Pancreas (tissue), 10 donors: Measurements from ENCODE around the gene RERE. TPM values are rescaled to one million over a fixed set of nuclear protein-coding genes. Genes with fewer than 3 reads are reported as not detected.

Source experiments
- ATAC-seq, 4 donors: fragments of 200-7000 bp; cut with Tn5 transposase; one replicate each; pipeline versions ENCODE4 v1.8.0 to v1.9.1; 2020; ENCODE audit warnings: mild to moderate bottlenecking in 4 of 4, moderate library complexity in 4 of 4
- DNase-seq, 6 donors: peaks; one replicate each; pipeline ENCODE4 v3.0.0-alpha.2; 2020
- FAIRE-seq: peaks from 2 replicates; lab custom pipeline; 2012; peaks lifted over from hg19 to GRCh38; lab: Jason Lieb, UNC
- H3K27ac ChIP-seq, 4 donors: fragments of 200-600 bp; sonication (generic); 1 replicate in 3 of 4; 2 replicates in 1 of 4; pipeline versions ENCODE4 v1.5.0 to v1.8.0; 2020
- H3K27me3 ChIP-seq, 4 donors: fragments of 200-600 bp; one replicate each; pipeline ENCODE4 v1.8.0; 2021
- H3K36me3 ChIP-seq, 3 donors: fragments of 200-600 bp; sonication (generic) in 1 of 3; one replicate each; pipeline versions ENCODE4 v1.5.0 to v1.8.0; 2020 to 2021
- H3K4me1 ChIP-seq, 3 donors: fragments of 200-600 bp; one replicate each; pipeline ENCODE4 v1.8.0; 2021
- H3K4me3 ChIP-seq, 4 donors: fragments of 200-600 bp; sonication (generic) in 2 of 4; one replicate each; pipeline versions ENCODE4 v1.5.0 to v1.8.0; 2020 to 2021
- H3K9me3 ChIP-seq, 4 donors: fragments of 200-600 bp; one replicate each; pipeline ENCODE4 v1.8.0; 2021
- WGBS, 2 donors: extraction: QIAGEN DNeasy Blood & Tissue Kit; methylation state at CpG; one replicate each; pipeline ENCODE4 v1.1.7; 2013; 5-methylcytosine and 5-hydroxymethylcytosine counted together
- intact Hi-C, 3 donors: fragments of 100-400 bp; cut with DNase I; formaldehyde crosslinking; loops; one replicate each; pipeline versions ENCODE4 v1.11.1 to v1.14.2; 2022
- polyA plus RNA-seq, 2 donors: library from polyadenylated mRNA; stranded (reverse); fragments of 200-250 nt; gene quantifications; one replicate each; pipeline ENCODE4 v1.2.3, GENCODE V29; 2013
- total RNA-seq, 6 donors: library from RNA; stranded (reverse); fragmentation: NEBNext Ultra II Directional in 4 of 6; extraction: Animal tissue kit (Norgen Biotek cat#: 25700) in 4 of 6; gene quantifications; one replicate each; pipeline versions ENCODE4 v1.2.1 to v1.2.4, GENCODE V29; 2021 to 2023
- TF ChIP-seq, protein P1 (sequence below), 4 donors: fragments of 200-600 bp; sonication (generic) in 3 of 4; IDR thresholded peaks; one replicate each; pipeline versions ENCODE4 v1.5.0 to v1.8.0; 2021; ENCODE audit warnings: antibody characterized with exemption in 4 of 4
- donor health status: healthy with polysubstance abuse.
- donor health status: DM: no; HTN: no; CAD: no; lungs with moderate emphysema.
- donor health status: DM: no; HTN: no; CAD: no.
- donor health status: control.
- donor health status: control.
- donor health status: Bipolar disorder and iron deficiency.
- donor health status: DM: yes; HTN: yes; CAD: no.
- donor health status: DM: no; HTN: no; CAD: no.
- donor health status: DM: no; HTN: no; CAD: no.
- donor health status: DM: yes; HTN: yes; CAD: no.

Gene RERE
- total and polyA plus RNA-seq, 8 donors, result 27.0 to 76.7 (median 50.7) TPM

DNA sequence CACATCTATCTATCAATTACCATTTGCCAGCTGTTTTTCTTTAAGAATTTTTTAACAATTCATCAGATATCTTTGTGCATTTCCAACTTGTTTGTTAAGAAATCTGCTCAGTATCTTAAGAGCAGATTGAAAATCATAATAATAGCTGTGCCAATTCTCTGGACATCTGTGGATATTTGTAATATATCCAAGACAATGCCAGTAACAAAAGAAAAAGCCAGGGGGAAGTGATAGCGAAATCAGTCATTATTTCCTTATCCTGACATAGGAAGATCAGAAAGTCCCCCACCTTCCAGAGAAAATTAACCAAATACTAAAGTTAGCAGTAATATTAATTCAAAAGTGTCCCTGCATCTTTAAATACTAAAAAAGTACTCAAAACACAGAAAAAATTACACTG is 217.1 kb downstream of the RERE start:
- H3K27me3 ChIP-seq, result no peaks in the 10 kb centered on the region
- no peaks in the 10 kb centered on the region for H3K9me3 ChIP-seq
- intact Hi-C loops, result no loop called here
- H3K36me3 ChIP-seq, result no peaks in the 10 kb centered on the region
- WGBS, 2 donors, result 87 to 90% methylated on average over 1 of the region's 1 CpG
- H3K27ac ChIP-seq, result no peak overlapping the region
- FAIRE-seq, result no peak
- ATAC-seq, result no peak
- H3K4me3 ChIP-seq, result no peak overlapping the region
- no peak for DNase-seq
- H3K4me1 ChIP-seq, result peaks cover 0 to 30% (median 13%) of the 10 kb centered on the region in 3 donors
- TF ChIP-seq, protein P1, sequence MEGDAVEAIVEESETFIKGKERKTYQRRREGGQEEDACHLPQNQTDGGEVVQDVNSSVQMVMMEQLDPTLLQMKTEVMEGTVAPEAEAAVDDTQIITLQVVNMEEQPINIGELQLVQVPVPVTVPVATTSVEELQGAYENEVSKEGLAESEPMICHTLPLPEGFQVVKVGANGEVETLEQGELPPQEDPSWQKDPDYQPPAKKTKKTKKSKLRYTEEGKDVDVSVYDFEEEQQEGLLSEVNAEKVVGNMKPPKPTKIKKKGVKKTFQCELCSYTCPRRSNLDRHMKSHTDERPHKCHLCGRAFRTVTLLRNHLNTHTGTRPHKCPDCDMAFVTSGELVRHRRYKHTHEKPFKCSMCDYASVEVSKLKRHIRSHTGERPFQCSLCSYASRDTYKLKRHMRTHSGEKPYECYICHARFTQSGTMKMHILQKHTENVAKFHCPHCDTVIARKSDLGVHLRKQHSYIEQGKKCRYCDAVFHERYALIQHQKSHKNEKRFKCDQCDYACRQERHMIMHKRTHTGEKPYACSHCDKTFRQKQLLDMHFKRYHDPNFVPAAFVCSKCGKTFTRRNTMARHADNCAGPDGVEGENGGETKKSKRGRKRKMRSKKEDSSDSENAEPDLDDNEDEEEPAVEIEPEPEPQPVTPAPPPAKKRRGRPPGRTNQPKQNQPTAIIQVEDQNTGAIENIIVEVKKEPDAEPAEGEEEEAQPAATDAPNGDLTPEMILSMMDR (IDR thresholded peaks at IDR 0.05), result no peak

DNA sequence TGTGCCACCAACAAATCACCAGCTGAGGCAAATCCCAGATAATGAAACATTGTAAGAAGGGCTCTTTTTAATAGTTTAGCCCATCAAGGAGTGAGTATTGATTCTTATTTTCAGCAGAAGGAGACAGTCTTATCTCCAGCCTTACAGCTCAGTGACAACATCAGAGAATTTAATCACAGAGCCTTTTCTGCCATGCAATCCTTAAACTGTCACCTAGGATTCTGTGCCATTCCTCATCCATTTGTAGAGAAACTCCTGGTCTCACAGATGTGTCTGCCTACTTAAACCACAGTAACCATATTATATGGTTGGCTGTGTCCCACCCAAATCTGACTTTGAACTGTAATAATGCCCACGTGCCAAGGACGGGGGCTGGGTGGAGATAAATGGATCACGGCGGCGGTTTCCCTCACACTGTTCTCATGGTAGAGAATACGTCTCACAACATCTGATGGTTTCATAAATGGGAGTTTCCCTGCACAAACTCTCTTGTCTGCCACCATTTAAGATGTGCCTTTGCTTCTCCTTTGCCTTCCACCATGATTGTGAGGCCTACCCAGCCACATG is 217.7 kb downstream of the RERE start:
- 84 to 88% methylated on average over 6 of the region's 6 CpGs for WGBS, 2 donors
- no peak overlapping the region for H3K4me3 ChIP-seq
- no peaks in the 10 kb centered on the region for H3K27me3 ChIP-seq
- no peak overlapping the region for H3K27ac ChIP-seq
- peaks cover 0 to 31% (median 17%) of the 10 kb centered on the region in 3 donors for H3K4me1 ChIP-seq
- TF ChIP-seq, protein P1 (IDR thresholded peaks at IDR 0.05), result no peak
- H3K36me3 ChIP-seq, result no peaks in the 10 kb centered on the region
- ATAC-seq (no peak), FAIRE-seq (no peak), DNase-seq (no peak)
- intact Hi-C loops, result no loop called here
- H3K9me3 ChIP-seq, result no peaks in the 10 kb centered on the region

DNA sequence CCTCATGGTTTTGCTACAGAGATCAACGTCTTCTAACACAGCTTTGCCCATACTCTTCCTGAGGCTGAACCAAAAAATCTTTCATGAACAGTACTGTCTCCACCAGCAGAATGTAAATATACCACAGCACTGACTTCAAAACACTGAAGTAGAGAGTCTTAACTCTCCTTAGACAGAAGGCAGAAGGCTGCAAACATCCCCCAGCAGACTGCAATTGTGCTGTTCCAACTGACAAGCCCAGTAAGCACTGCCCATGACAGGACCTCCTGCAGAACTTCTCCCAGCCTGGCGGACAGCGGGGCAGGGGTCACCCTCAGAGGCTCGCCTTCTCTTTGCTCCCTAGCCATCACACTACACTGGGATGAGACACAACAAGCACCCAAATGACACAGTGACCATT is 218.7 kb downstream of the RERE start:
- no peak for FAIRE-seq
- H3K27ac ChIP-seq, result peak overlapping the region in 2 of 4 donors; percentile 68 to 70
- H3K4me1 ChIP-seq, result peaks cover 0 to 31% (median 17%) of the 10 kb centered on the region in 3 donors

DNA sequence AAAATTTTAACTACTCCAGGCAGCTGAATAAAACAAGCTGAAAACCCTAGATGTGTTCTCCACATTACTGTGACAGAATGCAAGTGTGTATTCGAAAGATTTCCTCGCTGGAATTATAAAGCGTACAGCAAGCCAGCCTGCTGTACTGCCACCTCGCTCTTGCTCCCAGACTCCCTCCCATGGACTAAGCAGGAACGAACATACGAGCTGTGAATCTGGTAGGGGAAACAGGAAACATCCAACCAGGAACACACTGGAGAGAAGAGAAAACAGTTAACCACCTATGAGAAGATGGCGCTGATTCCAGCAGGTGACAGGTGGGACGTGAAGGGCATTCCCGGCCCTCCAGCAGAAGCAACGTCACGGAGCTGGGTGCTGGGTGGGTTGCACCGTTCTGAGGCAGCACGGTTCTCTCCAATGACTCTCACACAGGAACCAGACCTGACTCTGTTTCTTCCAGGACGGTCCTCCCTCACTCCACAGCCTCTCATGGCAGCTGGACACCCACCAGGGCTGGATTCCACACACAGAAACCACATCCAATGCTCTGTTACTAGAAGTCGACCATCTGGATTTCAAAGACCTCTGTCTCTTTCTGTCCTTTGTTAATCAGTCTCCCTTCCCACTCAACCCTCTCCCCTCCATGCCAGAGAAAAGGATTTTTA is 219.2 kb downstream of the RERE start:
- Histone ChIP-seq H3K27me3 (no peaks in the 10 kb centered on the region), H3K4me1 (peaks cover 0 to 31% (median 17%) of the 10 kb centered on the region in 3 donors), H3K27ac (peak overlapping the region in 2 of 4 donors; percentile 68 to 70), H3K36me3 (no peaks in the 10 kb centered on the region), H3K4me3 (no peak overlapping the region), H3K9me3 (no peaks in the 10 kb centered on the region)
- 14 to 16% methylated on average over 15 of the region's 15 CpGs for WGBS, 2 donors
- intact Hi-C loops, result no loop called here
- FAIRE-seq (no peak), DNase-seq (peak in 5 of 6 donors; percentile 33 to 63 (median 38)), ATAC-seq (peak; percentile 92 to 96 (median 94))
- TF ChIP-seq, protein P1 (IDR thresholded peaks at IDR 0.05), result peak in 1 of 4 donors; percentile 34

More for the DNA sequence above, 218.7 kb downstream of the RERE start:
- peak; percentile 38 to 54 (median 48) for ATAC-seq
- TF ChIP-seq, protein P1 (IDR thresholded peaks at IDR 0.05), result no peak
- no peak overlapping the region for H3K4me3 ChIP-seq
- WGBS, 2 donors, result 73 to 79% methylated on average over 4 of the region's 4 CpGs
- H3K9me3 ChIP-seq, result no peaks in the 10 kb centered on the region
- H3K36me3 ChIP-seq, result no peaks in the 10 kb centered on the region
- H3K27me3 ChIP-seq, result no peaks in the 10 kb centered on the region
- DNase-seq, result no peak
- intact Hi-C loops, result no loop called here

DNA sequence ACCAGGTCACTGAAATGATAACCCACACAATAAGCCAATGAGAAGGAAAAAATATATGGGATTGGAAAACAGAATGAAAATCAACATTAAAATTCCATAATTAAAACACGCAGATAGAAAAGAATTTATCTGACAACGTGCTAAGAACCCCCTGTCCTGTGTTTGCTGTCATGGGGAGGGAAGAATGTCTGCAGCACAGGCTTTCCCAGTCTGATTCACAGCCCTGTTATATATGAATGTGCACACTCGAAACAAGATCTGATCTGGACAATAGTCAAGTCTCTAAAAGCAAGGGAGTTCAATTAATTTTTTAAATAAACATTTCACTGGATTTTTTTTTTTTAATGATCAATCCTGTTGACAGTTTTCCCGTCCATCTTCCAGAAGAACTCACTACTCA is 220.0 kb downstream of the RERE start:
- no peak for FAIRE-seq
- no peak for DNase-seq
- Histone ChIP-seq H3K9me3 (no peaks in the 10 kb centered on the region), H3K27ac (peak overlapping the region in 2 of 4 donors; percentile 68 to 70), H3K4me3 (no peak overlapping the region), H3K27me3 (no peaks in the 10 kb centered on the region), H3K36me3 (no peaks in the 10 kb centered on the region), H3K4me1 (peaks cover 0 to 31% (median 17%) of the 10 kb centered on the region in 3 donors)
- TF ChIP-seq, protein P1 (IDR thresholded peaks at IDR 0.05), result no peak
- WGBS, 2 donors, result 23 to 26% methylated on average over 4 of the region's 4 CpGs
- ATAC-seq, result peak in 1 of 4 donors; percentile 27
- intact Hi-C loops, result no loop called here
